Osteoblast (primary cell): ENCODE results near the gene RBL1. TPM values are rescaled to one million over a fixed set of nuclear protein-coding genes. Genes with fewer than 3 reads are reported as not detected.

Source experiments
- DNase-seq: peaks from one replicate; pipeline ENCODE4 v3.0.0; 2011; ENCODE audit warnings: low spot score, mixed read lengths; ENCODE audit not compliant: insufficient read length; ENCODE audit errors: missing footprints
- H2AFZ ChIP-seq: 2 replicates; pipeline ENCODE4 v1.6.0; 2011; ENCODE audit warnings: mild to moderate bottlenecking, low read length
- H3K27ac ChIP-seq: 2 replicates; pipeline ENCODE4 v1.5.1; 2011; ENCODE audit warnings: mild to moderate bottlenecking, low read depth, low read length, moderate library complexity
- H3K27me3 ChIP-seq: 2 replicates; pipeline ENCODE4 v1.6.0; 2012; ENCODE audit warnings: mild to moderate bottlenecking, control low read depth, inconsistent platforms, low read length, moderate library complexity; ENCODE audit not compliant: insufficient read depth
- H3K36me3 ChIP-seq: 2 replicates; pipeline ENCODE4 v1.5.1; 2011; ENCODE audit warnings: mild to moderate bottlenecking, low read length, control low read depth, moderate library complexity; ENCODE audit not compliant: insufficient read depth
- H3K4me1 ChIP-seq: 2 replicates; pipeline ENCODE4 v1.5.1; 2011; ENCODE audit warnings: mild to moderate bottlenecking, low read length, control low read depth, moderate library complexity; ENCODE audit not compliant: insufficient read depth
- H3K4me2 ChIP-seq: 2 replicates; pipeline ENCODE4 v1.6.0; 2011; ENCODE audit warnings: mild to moderate bottlenecking, low read length; ENCODE audit not compliant: insufficient read depth
- H3K4me3 ChIP-seq: fragments of 200-600 bp; sonication (generic); 3 replicates; pipeline ENCODE4 v1.5.1; 2012; ENCODE audit warnings: mild to moderate bottlenecking, low read length, inconsistent platforms; ENCODE audit not compliant: insufficient read depth
- H3K79me2 ChIP-seq: 2 replicates; pipeline ENCODE4 v1.6.0; 2012; ENCODE audit warnings: mild to moderate bottlenecking, low read length, control low read depth, inconsistent platforms; ENCODE audit not compliant: insufficient read depth
- H3K9me3 ChIP-seq: 2 replicates; pipeline ENCODE4 v1.5.1; 2011; ENCODE audit warnings: low read depth, low read length, control low read depth
- H4K20me1 ChIP-seq: 2 replicates; pipeline ENCODE4 v1.6.0; 2012; ENCODE audit warnings: mild to moderate bottlenecking, low read length, control low read depth; ENCODE audit not compliant: insufficient read depth
- CTCF ChIP-seq: IDR thresholded peaks from 2 replicates; pipeline ENCODE4 v1.5.1; 2011; ENCODE audit warnings: mild to moderate bottlenecking, low read depth, low read length, moderate library complexity; ENCODE audit errors: extremely low read depth
- total RNA-seq: library from RNA; depleted of rRNA; stranded (reverse); fragments of >200 nt; gene quantifications from 2 replicates; pipeline ENCODE4 v1.2.3, GENCODE V29; 2012

The RBL1 gene, protein sequence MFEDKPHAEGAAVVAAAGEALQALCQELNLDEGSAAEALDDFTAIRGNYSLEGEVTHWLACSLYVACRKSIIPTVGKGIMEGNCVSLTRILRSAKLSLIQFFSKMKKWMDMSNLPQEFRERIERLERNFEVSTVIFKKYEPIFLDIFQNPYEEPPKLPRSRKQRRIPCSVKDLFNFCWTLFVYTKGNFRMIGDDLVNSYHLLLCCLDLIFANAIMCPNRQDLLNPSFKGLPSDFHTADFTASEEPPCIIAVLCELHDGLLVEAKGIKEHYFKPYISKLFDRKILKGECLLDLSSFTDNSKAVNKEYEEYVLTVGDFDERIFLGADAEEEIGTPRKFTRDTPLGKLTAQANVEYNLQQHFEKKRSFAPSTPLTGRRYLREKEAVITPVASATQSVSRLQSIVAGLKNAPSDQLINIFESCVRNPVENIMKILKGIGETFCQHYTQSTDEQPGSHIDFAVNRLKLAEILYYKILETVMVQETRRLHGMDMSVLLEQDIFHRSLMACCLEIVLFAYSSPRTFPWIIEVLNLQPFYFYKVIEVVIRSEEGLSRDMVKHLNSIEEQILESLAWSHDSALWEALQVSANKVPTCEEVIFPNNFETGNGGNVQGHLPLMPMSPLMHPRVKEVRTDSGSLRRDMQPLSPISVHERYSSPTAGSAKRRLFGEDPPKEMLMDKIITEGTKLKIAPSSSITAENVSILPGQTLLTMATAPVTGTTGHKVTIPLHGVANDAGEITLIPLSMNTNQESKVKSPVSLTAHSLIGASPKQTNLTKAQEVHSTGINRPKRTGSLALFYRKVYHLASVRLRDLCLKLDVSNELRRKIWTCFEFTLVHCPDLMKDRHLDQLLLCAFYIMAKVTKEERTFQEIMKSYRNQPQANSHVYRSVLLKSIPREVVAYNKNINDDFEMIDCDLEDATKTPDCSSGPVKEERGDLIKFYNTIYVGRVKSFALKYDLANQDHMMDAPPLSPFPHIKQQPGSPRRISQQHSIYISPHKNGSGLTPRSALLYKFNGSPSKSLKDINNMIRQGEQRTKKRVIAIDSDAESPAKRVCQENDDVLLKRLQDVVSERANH
- total RNA-seq: 8.8 and 9.8 TPM in 2 replicates

- Histone ChIP-seq H3K36me3 (no peaks in the 10 kb centered on the region), H3K9me3 (no peaks in the 10 kb centered on the region), H3K27me3 (no peaks in the 10 kb centered on the region), H3K79me2 (peaks cover 47% of the 10 kb centered on the region), H3K4me1 (peaks cover 11% of the 10 kb centered on the region), H4K20me1 (no peaks in the 10 kb centered on the region), H2AFZ (peak within 1 kb of the TSS; percentile 99), H3K27ac (peak within 1 kb of the TSS; percentile 81), H3K4me3 (peak within 1 kb of the TSS; percentile 87), H3K4me2 (peak within 1 kb of the TSS; percentile 100)
- TF ChIP-seq CTCF: no peak
- DNase-seq: peak; percentile 93
Measured at GRCh38 chr20:37095599-37096414, at the start of gene RBL1. TSS of gene RBL1 (minus strand) at chr20:37095997. CDS start at chr20:37095928, 69 bp downstream.

DNA sequence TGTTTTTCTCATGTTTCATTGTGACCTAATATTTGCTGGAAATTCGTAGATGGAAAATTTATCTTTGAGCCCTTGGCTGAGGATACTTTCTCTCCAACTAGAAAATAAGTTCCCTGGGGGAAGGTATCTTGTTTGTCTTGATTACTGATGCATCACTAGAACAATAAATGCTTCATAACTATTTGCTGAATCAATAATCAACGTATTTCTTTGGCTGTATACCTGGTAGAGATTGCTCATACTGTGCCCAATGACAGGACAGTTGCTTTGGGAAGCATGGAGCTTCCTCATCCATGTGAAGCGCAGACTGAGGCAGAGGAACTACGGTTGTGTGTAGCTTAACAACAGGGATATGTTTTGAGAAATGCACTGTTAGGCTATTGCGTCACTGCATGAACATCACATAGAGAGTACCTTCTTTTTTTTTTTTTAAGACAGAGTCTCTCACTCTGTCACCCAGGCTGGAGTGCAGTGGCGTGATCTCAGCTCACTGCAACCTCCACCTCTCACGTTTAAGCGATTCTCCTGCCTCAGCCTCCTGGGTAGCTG, 49.1 kb upstream of the RBL1 start:
- Histone ChIP-seq H3K27me3 (no peaks in the 10 kb centered on the region), H3K79me2 (no peaks in the 10 kb centered on the region), H3K9me3 (no peaks in the 10 kb centered on the region), H3K36me3 (no peaks in the 10 kb centered on the region), H3K4me2 (no peak overlapping the region), H3K4me3 (no peak overlapping the region), H2AFZ (no peak overlapping the region), H4K20me1 (no peaks in the 10 kb centered on the region), H3K4me1 (peaks cover 7% of the 10 kb centered on the region), H3K27ac (no peak overlapping the region)
- no peak for TF ChIP-seq CTCF
- DNase-seq: no peak

DNA sequence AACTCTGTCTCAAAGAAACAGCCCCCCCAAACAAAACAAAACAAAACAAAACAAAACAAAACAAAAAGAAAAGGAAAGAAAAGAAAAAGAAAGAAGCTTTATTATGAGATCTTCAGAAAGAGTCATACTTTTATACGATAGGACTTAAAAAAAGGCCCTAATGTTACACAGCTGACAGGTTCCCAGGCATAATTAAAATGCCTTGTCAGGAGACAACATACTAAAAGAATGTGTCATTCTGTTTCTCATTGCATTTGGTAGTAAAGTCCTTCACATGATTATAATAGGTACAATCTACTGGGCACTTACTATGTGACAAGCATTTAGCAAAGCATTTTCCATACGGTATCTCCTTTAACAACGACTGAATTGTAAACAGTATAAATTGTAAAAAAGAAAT, 46.9 kb upstream of the RBL1 start:
- no peak overlapping the region for H3K27ac ChIP-seq
- no peak overlapping the region for H2AFZ ChIP-seq
- TF ChIP-seq CTCF: no peak
- H3K79me2 ChIP-seq: no peaks in the 10 kb centered on the region
- H3K36me3 ChIP-seq: no peaks in the 10 kb centered on the region
- H3K9me3 ChIP-seq: no peaks in the 10 kb centered on the region
- H3K4me3 ChIP-seq: no peak overlapping the region
- H3K4me1 ChIP-seq: peaks cover 7% of the 10 kb centered on the region
- no peaks in the 10 kb centered on the region for H3K27me3 ChIP-seq
- no peaks in the 10 kb centered on the region for H4K20me1 ChIP-seq
- H3K4me2 ChIP-seq: no peak overlapping the region
- DNase-seq: peak; percentile 82
